Heart left ventricle (tissue), 16 donors: ENCODE results near the gene GRM3. TPM values are rescaled to one million over a fixed set of nuclear protein-coding genes. Genes with fewer than 3 reads are reported as not detected.

Experiments
- ATAC-seq, 4 donors: fragments of 200-7000 bp; cut with Tn5 transposase; one replicate each; pipeline ENCODE4 v1.9.1; 2020 to 2022; ENCODE audit warnings: moderate library complexity in 4 of 4, mild to moderate bottlenecking in 3 of 4, moderate number of reproducible peaks in 1 of 4
- DNase-seq, 5 donors: peaks; one replicate each; pipeline ENCODE4 v3.0.0-alpha.2; 2020
- H3K27ac ChIP-seq, 12 donors: fragments of 200-600 bp; sonication (generic) in 4 of 12; one replicate each; pipeline versions ENCODE4 v1.5.0 to v1.8.0; 2016 to 2022; ENCODE audit warnings: mild to moderate bottlenecking in 2 of 12
- H3K27me3 ChIP-seq, 9 donors: fragments of 200-600 bp; sonication (generic) in 2 of 9; one replicate each; pipeline versions ENCODE4 v1.5.1 to v1.8.0; 2016 to 2022; ENCODE audit warnings: mild to moderate bottlenecking in 3 of 9
- H3K36me3 ChIP-seq, 9 donors: fragments of 200-600 bp; sonication (generic) in 2 of 9; one replicate each; pipeline versions ENCODE4 v1.5.0 to v1.8.0; 2018 to 2022; ENCODE audit warnings: mild to moderate bottlenecking in 2 of 9
- H3K4me1 ChIP-seq, 12 donors: fragments of 200-600 bp; sonication (generic) in 4 of 12; one replicate each; pipeline versions ENCODE4 v1.5.0 to v1.8.0; 2016 to 2022; ENCODE audit warnings: mild to moderate bottlenecking in 3 of 12
- H3K4me3 ChIP-seq, 12 donors: fragments of 200-600 bp; sonication (generic) in 4 of 12; one replicate each; pipeline versions ENCODE4 v1.5.0 to v1.8.0; 2017 to 2022; ENCODE audit warnings: mild to moderate bottlenecking in 9 of 12, moderate library complexity in 4 of 12
- H3K9me3 ChIP-seq, 12 donors: fragments of 200-600 bp; sonication (generic) in 4 of 12; one replicate each; pipeline versions ENCODE4 v1.5.0 to v1.8.0; 2016 to 2022; ENCODE audit warnings: mild to moderate bottlenecking in 1 of 12
- POLR2A ChIP-seq, 2 donors: fragments of 450-650 bp; IDR thresholded peaks; one replicate each; pipeline ENCODE4 v1.6.1; 2017; ENCODE audit warnings: antibody characterized with exemption in 2 of 2, mild to moderate bottlenecking in 2 of 2, moderate library complexity in 2 of 2
- WGBS, 4 donors: extraction: QIAGEN DNeasy Blood & Tissue Kit in 2 of 4; methylation state at CpG; one replicate each; pipeline versions ENCODE4 v1.1.5 to v1.1.7; 2013 to 2018; 5-methylcytosine and 5-hydroxymethylcytosine counted together
- intact Hi-C, 10 donors: fragments of 100-400 bp; cut with DNase I; formaldehyde crosslinking; loops; one replicate each; pipeline versions ENCODE4 v1.11.1 to v1.14.2; 2022
- polyA plus RNA-seq, 2 donors: library from polyadenylated mRNA; stranded (reverse); fragments of 200-250 nt; gene quantifications; one replicate each; pipeline ENCODE4 v1.2.3, GENCODE V29; 2013
- total RNA-seq, 9 donors: library from RNA; depleted of rRNA in 2 of 9; stranded (reverse); fragments of >200 nt in 2 of 9; fragmentation: NEBNext Ultra II Directional in 3 of 9; extraction: Animal tissue kit (Norgen Biotek cat#: 25700) in 3 of 9; gene quantifications; one replicate each; pipeline versions ENCODE4 v1.1.0 to v1.2.4, GENCODE V29; 2016 to 2023
- TF ChIP-seq, protein P1 (sequence below), 12 donors: fragments of 200-600 bp; sonication (generic) in 4 of 12; IDR thresholded peaks; one replicate each; pipeline versions ENCODE4 v1.5.0 to v1.8.0; 2018 to 2022; ENCODE audit warnings: antibody characterized with exemption in 12 of 12, mild to moderate bottlenecking in 5 of 12
- donor health status: ischemic (EF 13 %, LVEDD 7.1; RV severe dilation, severe dysfunction).
- donor health status: healthy with polysubstance abuse.
- donor health status: DM: no; HTN: yes; CAD: no.
- donor health status: DM: no; HTN: no; CAD: no.
- donor health status: ischemic (EF 25% LVEDD 6.9; RV normal size, moderate dysfunction).
- donor health status: ischemic (EF 25% LVEDD 5.7; RV mildly dilated, moderate dysfunction).
- donor health status: healthy.
- donor health status: DM: yes; HTN: yes; CAD: no.
- donor health status: ischemic (EF 35%, LVEDD 5.7; RV mildly dilated, moderate dysfunction).
- donor health status: nonischemic (EF 11% LVEDD 7.7; RV severe dilation, severe dysfunction).
- donor health status: DM: yes; HTN: yes; CAD: no.
- donor health status: PGD.
- donor health status: ischemic (EF 29% LVEDD 5.4; RV normal size, mild dysfunction).
- donor health status: nonischemic (EF 23%, LVEDD 6.1; RV moderate dilation, normal function).

Gene GRM3
- total and polyA plus RNA-seq, 11 donors = 0.03 to 0.73 TPM; not detected in 9

GRCh38 chr7:86851566-86851965, 207.9 kb downstream of the GRM3 start:
- no peaks in the 10 kb centered on the region for H3K27me3 ChIP-seq
- no peak for ATAC-seq
- H3K36me3 ChIP-seq = no peaks in the 10 kb centered on the region
- H3K9me3 ChIP-seq = no peaks in the 10 kb centered on the region
- no peak for DNase-seq
- H3K4me3 ChIP-seq = no peak overlapping the region
- intact Hi-C loops = no loop called here
- WGBS, 4 donors = 58 to 66% (median 65%) methylated on average over 3 of the region's 3 CpGs
- H3K27ac ChIP-seq = no peak overlapping the region
- H3K4me1 ChIP-seq = no peaks in the 10 kb centered on the region
- no peak for TF ChIP-seq POLR2A (IDR thresholded peaks at IDR 0.05)
- TF ChIP-seq, protein P1, sequence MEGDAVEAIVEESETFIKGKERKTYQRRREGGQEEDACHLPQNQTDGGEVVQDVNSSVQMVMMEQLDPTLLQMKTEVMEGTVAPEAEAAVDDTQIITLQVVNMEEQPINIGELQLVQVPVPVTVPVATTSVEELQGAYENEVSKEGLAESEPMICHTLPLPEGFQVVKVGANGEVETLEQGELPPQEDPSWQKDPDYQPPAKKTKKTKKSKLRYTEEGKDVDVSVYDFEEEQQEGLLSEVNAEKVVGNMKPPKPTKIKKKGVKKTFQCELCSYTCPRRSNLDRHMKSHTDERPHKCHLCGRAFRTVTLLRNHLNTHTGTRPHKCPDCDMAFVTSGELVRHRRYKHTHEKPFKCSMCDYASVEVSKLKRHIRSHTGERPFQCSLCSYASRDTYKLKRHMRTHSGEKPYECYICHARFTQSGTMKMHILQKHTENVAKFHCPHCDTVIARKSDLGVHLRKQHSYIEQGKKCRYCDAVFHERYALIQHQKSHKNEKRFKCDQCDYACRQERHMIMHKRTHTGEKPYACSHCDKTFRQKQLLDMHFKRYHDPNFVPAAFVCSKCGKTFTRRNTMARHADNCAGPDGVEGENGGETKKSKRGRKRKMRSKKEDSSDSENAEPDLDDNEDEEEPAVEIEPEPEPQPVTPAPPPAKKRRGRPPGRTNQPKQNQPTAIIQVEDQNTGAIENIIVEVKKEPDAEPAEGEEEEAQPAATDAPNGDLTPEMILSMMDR (IDR thresholded peaks at IDR 0.05) = no peak

DNA sequence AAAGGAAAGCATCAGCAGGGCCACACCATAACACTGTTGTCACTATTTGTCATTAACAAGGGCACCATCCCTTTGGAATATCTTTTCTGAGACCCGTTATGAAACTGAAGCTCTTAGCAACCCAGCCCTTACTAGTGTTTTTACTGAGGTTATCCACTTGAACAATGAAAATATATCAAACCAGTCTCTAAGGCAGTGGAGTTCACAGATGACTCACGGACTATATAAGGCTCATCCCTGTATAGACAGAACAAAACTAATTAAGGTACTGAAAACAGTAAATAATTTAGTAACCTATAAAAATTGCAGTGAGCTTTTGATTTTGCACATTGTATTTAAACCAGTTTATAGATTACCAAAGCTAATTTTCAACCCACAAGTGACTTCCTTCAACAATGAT, 219.7 kb downstream of the GRM3 start:
- Histone ChIP-seq H3K9me3 (peaks cover 0 to 12% (median 2%) of the 10 kb centered on the region in 12 donors), H3K27me3 (no peaks in the 10 kb centered on the region), H3K36me3 (no peaks in the 10 kb centered on the region), H3K4me3 (no peak overlapping the region), H3K27ac (no peak overlapping the region), H3K4me1 (no peaks in the 10 kb centered on the region)
- intact Hi-C loops = no loop called here
- DNase-seq (no peak), ATAC-seq (no peak)
- TF ChIP-seq POLR2A (IDR thresholded peaks at IDR 0.05) = no peak
- TF ChIP-seq, protein P1 (IDR thresholded peaks at IDR 0.05) = no peak
- 88 to 96% (median 91%) methylated on average over 2 of the region's 2 CpGs for WGBS, 4 donors

GRCh38 chr7:86867163-86867762, 223.6 kb downstream of the GRM3 start:
- 80 to 85% (median 82%) methylated on average over 5 of the region's 5 CpGs for WGBS, 4 donors
- intact Hi-C loops = no loop called here
- no peak for DNase-seq

DNA sequence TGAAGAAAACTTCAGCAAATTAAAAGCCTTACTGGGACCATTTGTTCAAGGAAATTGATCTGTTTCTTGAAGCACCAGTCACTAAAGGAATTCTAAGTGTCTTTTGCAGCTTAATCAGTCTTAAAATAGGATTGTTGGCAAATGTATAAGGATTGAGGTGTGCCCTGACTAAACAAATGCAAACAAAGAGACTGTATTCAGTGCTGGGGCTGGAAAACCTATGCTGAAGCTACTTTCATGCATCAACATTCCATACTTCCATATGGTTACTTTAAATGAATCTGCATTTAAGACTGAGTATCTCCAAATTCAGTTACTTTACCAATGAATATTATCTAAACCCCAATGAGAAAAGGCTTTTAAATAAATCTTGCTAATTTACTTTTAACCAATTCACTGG, 232.4 kb downstream of the GRM3 start:
- intact Hi-C loops = no loop called here
- TF ChIP-seq, protein P1 (IDR thresholded peaks at IDR 0.05) = no peak
- no peak for TF ChIP-seq POLR2A (IDR thresholded peaks at IDR 0.05)
- ATAC-seq (no peak), DNase-seq (no peak)
- Histone ChIP-seq H3K36me3 (no peaks in the 10 kb centered on the region), H3K4me3 (no peak overlapping the region), H3K4me1 (no peaks in the 10 kb centered on the region), H3K27me3 (no peaks in the 10 kb centered on the region), H3K9me3 (peaks cover 0 to 17% (median 9%) of the 10 kb centered on the region in 12 donors), H3K27ac (no peak overlapping the region)

More at GRCh38 chr7:86867163-86867762, 223.6 kb downstream of the GRM3 start:
- TF ChIP-seq POLR2A (IDR thresholded peaks at IDR 0.05) = no peak
- TF ChIP-seq, protein P1 (IDR thresholded peaks at IDR 0.05) = no peak
- Histone ChIP-seq H3K27me3 (no peaks in the 10 kb centered on the region), H3K9me3 (peaks cover 0 to 26% (median 10%) of the 10 kb centered on the region in 12 donors), H3K4me1 (no peaks in the 10 kb centered on the region), H3K36me3 (no peaks in the 10 kb centered on the region), H3K27ac (no peak overlapping the region), H3K4me3 (no peak overlapping the region)
- ATAC-seq = no peak
